Retinal pigment epithelial cell (primary cell): Measurements from ENCODE around the gene TNFAIP8L1.

ENCODE experiments used
- DNase-seq: peaks from one replicate; pipeline ENCODE4 v3.0.0-alpha.2; 2010; ENCODE audit warnings: low read depth
- H3K4me3 ChIP-seq: 2 replicates; pipeline ENCODE4 v1.5.1; 2011; ENCODE audit warnings: mild to moderate bottlenecking, low read length, control low read depth, moderate library complexity
- CTCF ChIP-seq: conservative IDR thresholded peaks from 2 replicates; pipeline ENCODE4 v1.5.1; 2011; ENCODE audit warnings: low read depth, low read length, control low read depth, inconsistent platforms

Gene TNFAIP8L1

GRCh38 chr19:4702764-4703163 is 63.4 kb downstream of the TNFAIP8L1 start:
- no peak for DNase-seq
- H3K4me3 ChIP-seq: no peak overlapping the region
- TF ChIP-seq CTCF: no peak

GRCh38 chr19:4703671-4704316 is 64.5 kb downstream of the TNFAIP8L1 start:
- H3K4me3 ChIP-seq: no peak overlapping the region
- TF ChIP-seq CTCF: no peak
- no peak for DNase-seq

- no peak for TF ChIP-seq CTCF
- no peak overlapping the region for H3K4me3 ChIP-seq
- no peak for DNase-seq
These were observed 65.0 kb downstream of the TNFAIP8L1 start for GRCh38 chr19:4704317-4704673.
